Measurements from ENCODE around the gene BICDL1.

DNA sequence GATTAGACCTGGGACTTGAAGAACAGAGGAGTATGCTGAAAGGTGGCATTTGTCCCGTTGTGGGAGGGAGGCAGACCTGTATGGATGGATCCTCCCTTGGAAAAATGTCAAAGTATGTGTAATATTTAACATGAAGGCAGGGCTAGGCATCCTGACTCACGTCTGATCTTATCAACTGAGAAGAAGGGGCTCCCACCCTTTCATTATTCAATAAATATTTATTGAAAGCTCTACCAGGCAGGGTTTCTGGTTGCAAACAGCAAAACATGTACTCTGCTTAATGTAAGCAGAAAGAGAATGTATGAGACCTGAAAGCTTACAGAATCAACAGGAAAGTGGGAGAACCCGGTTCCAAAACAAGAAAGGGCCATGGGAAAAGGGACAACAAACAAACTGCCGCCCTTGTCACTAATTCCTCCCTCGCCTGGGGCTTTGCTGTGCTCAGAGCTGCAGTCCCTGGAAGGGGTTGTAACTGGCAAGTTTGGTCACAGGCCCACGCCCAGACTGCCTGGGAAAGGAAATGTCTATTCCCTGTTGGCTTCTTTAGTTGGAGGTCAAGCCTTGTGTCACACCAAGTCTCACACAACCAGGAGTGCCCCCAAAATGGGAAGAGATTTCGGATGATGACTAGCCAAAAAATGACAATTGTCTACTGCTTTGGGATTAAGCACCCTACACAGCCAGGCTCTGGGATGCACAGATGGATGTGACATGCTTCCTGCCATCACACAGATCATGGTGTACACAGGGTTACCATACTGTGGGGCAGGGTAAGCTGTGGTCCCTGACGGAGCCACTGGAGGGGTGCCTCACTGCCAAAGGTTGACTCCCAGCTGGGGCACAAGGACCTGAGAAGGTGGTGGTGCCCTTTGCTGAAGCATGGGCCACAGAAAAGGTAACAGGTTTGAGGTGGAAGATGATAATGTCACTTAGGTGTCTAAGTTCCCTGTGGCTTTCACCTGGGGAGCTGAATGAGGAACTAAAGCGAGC lies 90.7 kb downstream of the BICDL1 start:
- TF ChIP-seq, protein P1, sequence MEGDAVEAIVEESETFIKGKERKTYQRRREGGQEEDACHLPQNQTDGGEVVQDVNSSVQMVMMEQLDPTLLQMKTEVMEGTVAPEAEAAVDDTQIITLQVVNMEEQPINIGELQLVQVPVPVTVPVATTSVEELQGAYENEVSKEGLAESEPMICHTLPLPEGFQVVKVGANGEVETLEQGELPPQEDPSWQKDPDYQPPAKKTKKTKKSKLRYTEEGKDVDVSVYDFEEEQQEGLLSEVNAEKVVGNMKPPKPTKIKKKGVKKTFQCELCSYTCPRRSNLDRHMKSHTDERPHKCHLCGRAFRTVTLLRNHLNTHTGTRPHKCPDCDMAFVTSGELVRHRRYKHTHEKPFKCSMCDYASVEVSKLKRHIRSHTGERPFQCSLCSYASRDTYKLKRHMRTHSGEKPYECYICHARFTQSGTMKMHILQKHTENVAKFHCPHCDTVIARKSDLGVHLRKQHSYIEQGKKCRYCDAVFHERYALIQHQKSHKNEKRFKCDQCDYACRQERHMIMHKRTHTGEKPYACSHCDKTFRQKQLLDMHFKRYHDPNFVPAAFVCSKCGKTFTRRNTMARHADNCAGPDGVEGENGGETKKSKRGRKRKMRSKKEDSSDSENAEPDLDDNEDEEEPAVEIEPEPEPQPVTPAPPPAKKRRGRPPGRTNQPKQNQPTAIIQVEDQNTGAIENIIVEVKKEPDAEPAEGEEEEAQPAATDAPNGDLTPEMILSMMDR (IDR thresholded peaks at IDR 0.05): no peak
- no peak for TF ChIP-seq POLR2A (IDR thresholded peaks at IDR 0.05)

Data from testis (tissue), 2 donors.